MCF 10A (cell line): ENCODE results near the gene CBR3. TPM values are rescaled to one million over a fixed set of nuclear protein-coding genes. Genes with fewer than 3 reads are reported as not detected.
A peak's percentile ranks its signal among the peaks of the same experiment; 100 is the strongest.

Experiments used
- BruUV-seq: library from RNA; stranded (reverse); fragments of 400-500 nt; replicated peaks from 2 replicates; lab custom pipeline; 2021; lab: Mats Ljungman, UMichigan
- CTCF ChIA-PET: fragments of 300-600 bp; sonication (Branson Sonifier 250); formaldehyde crosslinking; extraction: SDS; loops from one replicate; lab custom pipeline; 2021; ENCODE audit warnings: antibody characterized with exemption, inconsistent platforms; lab: Yijun Ruan, JAX
- POLR2A ChIA-PET: fragments of 300-600, 350-650 bp; sonication (Branson Sonifier 250); formaldehyde crosslinking; extraction: SDS; loops from one replicate; lab custom pipeline; 2020; ENCODE audit warnings: antibody characterized with exemption, inconsistent platforms; lab: Yijun Ruan, JAX
- DNase-seq: peaks from one replicate; pipeline ENCODE4 v3.0.0-alpha.2; 2018; ENCODE audit not compliant: unreplicated experiment
- H3K27ac Mint-ChIP-seq: one replicate; pipeline ENCODE4 v1.8.0; 2022; ENCODE audit warnings: mild to moderate bottlenecking, low read depth, mixed read lengths; ENCODE audit not compliant: unreplicated experiment
- H3K27me3 Mint-ChIP-seq: one replicate; pipeline ENCODE4 v1.8.0; 2022; ENCODE audit warnings: mixed read lengths; ENCODE audit not compliant: insufficient read depth, unreplicated experiment
- H3K36me3 Mint-ChIP-seq: one replicate; pipeline ENCODE4 v1.8.0; 2022; ENCODE audit warnings: mild to moderate bottlenecking, moderate library complexity, mixed read lengths; ENCODE audit not compliant: insufficient read depth, unreplicated experiment
- H3K4me1 Mint-ChIP-seq: one replicate; pipeline ENCODE4 v1.8.0; 2022; ENCODE audit warnings: mixed read lengths; ENCODE audit not compliant: insufficient read depth, unreplicated experiment
- H3K4me3 Mint-ChIP-seq: one replicate; pipeline ENCODE4 v1.8.0; 2022; ENCODE audit warnings: mild to moderate bottlenecking, moderate library complexity, mixed read lengths; ENCODE audit not compliant: unreplicated experiment
- H3K9me3 Mint-ChIP-seq: one replicate; pipeline ENCODE4 v1.8.0; 2022; ENCODE audit warnings: mixed read lengths; ENCODE audit not compliant: unreplicated experiment
- CTCF ChIP-seq: fragments of 200-600 bp; IDR thresholded peaks from one replicate; pipeline ENCODE4 v1.8.0; 2022; ENCODE audit warnings: antibody characterized with exemption, mild to moderate bottlenecking; ENCODE audit not compliant: unreplicated experiment
- intact Hi-C: fragments of 100-400 bp; cut with micrococcal nuclease; formaldehyde crosslinking; loops from 2 replicates; pipeline ENCODE4 v1.14.1; 2022
- total RNA-seq: library from RNA; stranded (reverse); gene quantifications from 2 replicates; pipeline ENCODE4 v1.2.3, GENCODE V29; 2022

The CBR3 gene
- total RNA-seq, 1 experiment from 2014 or later, result 1.8 TPM

DNA sequence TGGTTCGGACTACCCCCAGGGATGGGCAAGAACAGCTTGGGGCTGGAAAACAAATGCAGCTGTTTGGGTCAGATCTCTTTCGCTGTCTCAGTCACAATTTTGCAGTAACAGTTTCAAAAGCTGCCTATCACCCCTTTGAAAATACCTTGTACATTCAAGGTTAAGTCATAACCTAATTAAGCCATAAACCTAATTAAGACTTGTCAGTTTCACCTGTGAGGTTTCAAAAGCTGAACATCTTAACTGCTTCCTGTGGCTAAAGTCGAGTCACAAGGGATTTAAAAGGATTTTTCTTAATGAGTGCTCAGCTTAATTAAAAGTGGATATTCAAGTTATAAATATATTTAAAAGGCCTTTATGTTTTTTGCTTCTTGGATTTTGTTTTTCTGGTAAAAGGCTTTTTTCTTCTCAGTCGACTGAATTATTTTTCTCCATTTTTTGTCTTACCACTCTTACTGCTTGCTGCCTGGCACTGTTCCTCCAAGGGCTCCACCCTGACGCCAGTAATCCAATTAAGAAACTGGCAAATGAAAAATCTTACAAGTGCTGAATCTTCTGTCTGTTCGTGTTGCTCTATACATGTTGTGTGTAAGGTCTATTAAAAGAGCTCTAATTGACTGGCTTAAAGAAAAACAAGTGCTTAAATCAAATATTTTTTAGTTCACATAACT is 33.8 kb upstream of the CBR3 start:
- intact Hi-C loops, result no loop called here

DNA sequence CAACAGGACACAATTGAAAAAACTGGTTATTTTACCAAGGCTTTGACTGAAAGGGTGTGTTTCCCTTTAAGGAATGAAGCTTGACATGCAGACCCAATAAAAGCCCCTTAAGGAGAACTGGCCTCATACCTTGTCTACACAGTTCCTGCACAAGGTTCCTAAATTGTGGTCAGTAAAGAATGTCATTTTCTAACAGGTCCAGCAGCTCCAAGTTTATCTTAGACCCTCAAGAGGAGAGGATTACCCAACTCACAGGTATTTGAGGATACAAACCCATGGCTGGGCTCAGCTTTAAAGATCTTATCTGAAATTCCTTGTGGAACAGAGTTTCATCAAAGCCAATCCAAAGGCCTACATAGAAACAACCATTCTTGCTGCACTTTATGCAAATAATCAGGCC is 31.4 kb upstream of the CBR3 start:
- ChIA-PET CTCF (interaction anchor here (0.6 kb wide), 2 partner anchors 30 to 1083 kb away, joined by 3 to 6 read pairs; no protein-coding TSS in a partner anchor), POLR2A (interaction anchor here (0.6 to 1.2 kb wide), 5 partner anchors 15 to 45 kb away, joined by 3 to 4 read pairs (median 3); partner anchors contain the start of gene SETD4)
- Mint-ChIP-seq H3K4me1 (peaks cover 6% of the 10 kb centered on the region), H3K27me3 (no peaks in the 10 kb centered on the region), H3K4me3 (no peak overlapping the region), H3K27ac (no peak overlapping the region), H3K36me3 (no peaks in the 10 kb centered on the region), H3K9me3 (no peaks in the 10 kb centered on the region)
- intact Hi-C loops, result no loop called here
- no TSS peak for BruUV-seq
- TF ChIP-seq CTCF, result no peak
- DNase-seq, result no peak

More for the DNA sequence above, 33.8 kb upstream of the CBR3 start:
- H3K4me3 Mint-ChIP-seq, result no peak overlapping the region
- no TSS peak for BruUV-seq
- no peaks in the 10 kb centered on the region for H3K36me3 Mint-ChIP-seq
- POLR2A ChIA-PET, result interaction anchor here (1.1 to 2.3 kb wide), 3 partner anchors 12 to 41 kb away, joined by 3 to 12 read pairs (median 4); partner anchors contain the start of gene SETD4
- H3K9me3 Mint-ChIP-seq, result no peaks in the 10 kb centered on the region
- no peak overlapping the region for H3K27ac Mint-ChIP-seq
- H3K27me3 Mint-ChIP-seq, result no peaks in the 10 kb centered on the region
- no peak for DNase-seq
- no peak for TF ChIP-seq CTCF
- CTCF ChIA-PET, result interaction anchor here (0.5 to 1.3 kb wide), 4 partner anchors 9 to 41 kb away, joined by 3 to 9 read pairs (median 4); no protein-coding TSS in a partner anchor
- H3K4me1 Mint-ChIP-seq, result peaks cover 18% of the 10 kb centered on the region

GRCh38 chr21:36104317-36105300 is 30.3 kb upstream of the CBR3 start:
- CTCF ChIA-PET, result interaction anchor here (0.5 to 1.0 kb wide), 3 partner anchors 8 to 45 kb away, joined by 3 read pairs; no protein-coding TSS in a partner anchor
- POLR2A ChIA-PET, result interaction anchor here (1.0 kb wide), 1 partner anchor 34 kb away, joined by 3 read pairs; no protein-coding TSS in a partner anchor
- no TSS peak for BruUV-seq
- no peaks in the 10 kb centered on the region for H3K27me3 Mint-ChIP-seq
- H3K36me3 Mint-ChIP-seq, result no peaks in the 10 kb centered on the region
- no peak overlapping the region for H3K4me3 Mint-ChIP-seq
- no peaks in the 10 kb centered on the region for H3K9me3 Mint-ChIP-seq
- DNase-seq, result peak; percentile 40
- TF ChIP-seq CTCF, result no peak
- H3K4me1 Mint-ChIP-seq, result peaks cover 6% of the 10 kb centered on the region
- intact Hi-C loops, result no loop called here
- no peak overlapping the region for H3K27ac Mint-ChIP-seq
